ENCODE measurements around the gene PHOX2B. TPM values are rescaled to one million over a fixed set of nuclear protein-coding genes. Genes with fewer than 3 reads are reported as not detected.

Gene PHOX2B
- total and polyA plus RNA-seq, 8 donors, result 0.48 to 2.0 TPM; not detected in 6

- intact Hi-C loops (cut with DNase I; ENCODE audit: low total_unique reads), result no loop called here
- no peaks in the 10 kb centered on the region for H3K4me1 ChIP-seq
- no peak overlapping the region for H3K27ac ChIP-seq
- TF ChIP-seq POLR2A (IDR thresholded peaks at IDR 0.05) (no peak), EP300 (IDR thresholded peaks at IDR 0.05) (no peak), CTCF (IDR thresholded peaks at IDR 0.05) (no peak), POLR2AphosphoS5 (IDR thresholded peaks at IDR 0.05) (no peak)
- H3K27me3 ChIP-seq, result peaks cover 0 to 69% (median 29%) of the 10 kb centered on the region in 3 donors
- no peaks in the 10 kb centered on the region for H3K36me3 ChIP-seq
- H3K9me3 ChIP-seq, result no peaks in the 10 kb centered on the region
- H3K4me3 ChIP-seq, result no peak overlapping the region
- DNase-seq, result no peak
These were observed 10.4 kb upstream of the PHOX2B start for GRCh38 chr4:41758884-41759283.

- Histone ChIP-seq H3K36me3 (no peaks in the 10 kb centered on the region), H3K9me3 (no peaks in the 10 kb centered on the region), H3K27me3 (peaks cover 0 to 81% (median 39%) of the 10 kb centered on the region in 3 donors), H3K4me3 (no peak overlapping the region), H3K4me1 (no peaks in the 10 kb centered on the region), H3K27ac (no peak overlapping the region)
- 11 to 18% (median 17%) methylated on average over 3 of the region's 3 CpGs for WGBS, 5 donors
- no peak for DNase-seq
- TF ChIP-seq CTCF (IDR thresholded peaks at IDR 0.05) (no peak), POLR2AphosphoS5 (IDR thresholded peaks at IDR 0.05) (no peak), EP300 (IDR thresholded peaks at IDR 0.05) (no peak), POLR2A (IDR thresholded peaks at IDR 0.05) (no peak)
- intact Hi-C loops (cut with DNase I; ENCODE audit: low total_unique reads), result no loop called here
These were observed 9.1 kb upstream of the PHOX2B start for GRCh38 chr4:41757521-41758156.

- Histone ChIP-seq H3K9me3 (no peaks in the 10 kb centered on the region), H3K36me3 (no peaks in the 10 kb centered on the region), H3K27me3 (peaks cover 23 to 97% (median 65%) of the 10 kb centered on the region in 3 donors), H3K4me3 (no peak overlapping the region), H3K27ac (no peak overlapping the region), H3K4me1 (peaks cover 0 to 21% (median 12%) of the 10 kb centered on the region in 4 donors)
- intact Hi-C loops (cut with DNase I; ENCODE audit: low total_unique reads), result no loop called here
- no peak for TF ChIP-seq POLR2AphosphoS5 (IDR thresholded peaks at IDR 0.05)
- no peak for TF ChIP-seq EP300 (IDR thresholded peaks at IDR 0.05)
- no peak for TF ChIP-seq POLR2A (IDR thresholded peaks at IDR 0.05)
- TF ChIP-seq CTCF (IDR thresholded peaks at IDR 0.05), result no peak
- DNase-seq, result no peak
These were observed 5.4 kb upstream of the PHOX2B start for GRCh38 chr4:41753942-41754341.

GRCh38 chr4:41752081-41752836, 3.7 kb upstream of the PHOX2B start:
- 6 to 11% (median 8%) methylated on average over 10 of the region's 10 CpGs for WGBS, 5 donors
- intact Hi-C loops (cut with DNase I; ENCODE audit: low total_unique reads), result no loop called here
- peak in 1 of 2 donors; percentile 18 for DNase-seq
- H3K4me3 ChIP-seq, result no peak overlapping the region
- peaks cover 0 to 31% (median 16%) of the 10 kb centered on the region in 4 donors for H3K4me1 ChIP-seq
- H3K9me3 ChIP-seq, result no peaks in the 10 kb centered on the region
- no peaks in the 10 kb centered on the region for H3K36me3 ChIP-seq
- H3K27ac ChIP-seq, result no peak overlapping the region
- no peak for TF ChIP-seq POLR2AphosphoS5 (IDR thresholded peaks at IDR 0.05)
- no peak for TF ChIP-seq POLR2A (IDR thresholded peaks at IDR 0.05)
- no peak for TF ChIP-seq EP300 (IDR thresholded peaks at IDR 0.05)
- no peak for TF ChIP-seq CTCF (IDR thresholded peaks at IDR 0.05)
- peaks cover 37 to 100% (median 75%) of the 10 kb centered on the region in 3 donors for H3K27me3 ChIP-seq
